OCI-LY1 (cell line): ENCODE results near the gene C1orf116.

Experiments
- H2AFZ ChIP-seq: fragments of 200-600 bp; sonication (generic), shearing (Covaris generic); 2 replicates; pipeline ENCODE4 v1.6.0; 2014; ENCODE audit warnings: antibody characterized with exemption, mild to moderate bottlenecking, low read length
- H3F3A ChIP-seq: fragments of 200-600 bp; sonication (generic), shearing (Covaris generic); 2 replicates; pipeline ENCODE4 v1.6.0; 2014; ENCODE audit warnings: mild to moderate bottlenecking, antibody characterized with exemption, low read length, moderate library complexity; ENCODE audit not compliant: insufficient read depth
- H3K27ac ChIP-seq: fragments of 200-600 bp; sonication (generic); 2 replicates; pipeline ENCODE4 v1.5.1; 2014; ENCODE audit warnings: low read length, mixed run types, mild to moderate bottlenecking, low read depth; ENCODE audit not compliant: poor library complexity, severe bottlenecking
- H3K27me3 ChIP-seq: fragments of 200-600 bp; sonication (generic); 2 replicates; pipeline ENCODE4 v1.6.0; 2014; ENCODE audit warnings: antibody characterized with exemption, mild to moderate bottlenecking, low read length, moderate library complexity; ENCODE audit not compliant: insufficient read depth
- H3K36me3 ChIP-seq: fragments of 200-600 bp; sonication (generic); 2 replicates; pipeline ENCODE4 v1.6.1; 2014; ENCODE audit warnings: mild to moderate bottlenecking, antibody characterized with exemption, low read length, moderate library complexity, mixed read lengths; ENCODE audit not compliant: insufficient read depth
- H3K4me1 ChIP-seq: fragments of 200-600 bp; sonication (generic); 2 replicates; pipeline ENCODE4 v1.5.1; 2014; ENCODE audit warnings: mild to moderate bottlenecking, low read length, moderate library complexity; ENCODE audit not compliant: insufficient read depth, severe bottlenecking
- H3K4me2 ChIP-seq: fragments of 200-600 bp; sonication (generic), shearing (Covaris generic); 2 replicates; pipeline ENCODE4 v1.6.1; 2014; ENCODE audit warnings: low read length
- H3K4me3 ChIP-seq: fragments of 200-600 bp; sonication (generic); 2 replicates; pipeline ENCODE4 v1.5.1; 2014; ENCODE audit warnings: low read length, low read depth, mild to moderate bottlenecking, mixed read lengths; ENCODE audit not compliant: poor library complexity, severe bottlenecking
- H3K79me2 ChIP-seq: fragments of 200-600 bp; shearing (Covaris generic); 2 replicates; pipeline ENCODE4 v1.6.1; 2016; ENCODE audit warnings: mixed run types, low read length, mixed read lengths; ENCODE audit not compliant: insufficient read depth
- H3K9ac ChIP-seq: fragments of 200-600 bp; sonication (generic), shearing (Covaris generic); 2 replicates; pipeline ENCODE4 v1.6.1; 2014; ENCODE audit warnings: mild to moderate bottlenecking, low read length, mixed read lengths
- H3K9me2 ChIP-seq: fragments of 200-600 bp; sonication (generic), shearing (Covaris generic); 2 replicates; pipeline ENCODE4 v1.6.1; 2014; ENCODE audit warnings: low read depth, mild to moderate bottlenecking, low read length, mixed read lengths
- H3K9me3 ChIP-seq: fragments of 200-600 bp; shearing (Covaris generic); 2 replicates; pipeline ENCODE4 v1.6.1; 2014; ENCODE audit warnings: low read length, mixed read lengths
- H4K20me1 ChIP-seq: fragments of 200-600 bp; sonication (generic), shearing (Covaris generic); 2 replicates; pipeline ENCODE4 v1.6.0; 2016; ENCODE audit warnings: mild to moderate bottlenecking, low read length; ENCODE audit not compliant: insufficient read depth
- EZH2 ChIP-seq: fragments of 200-600 bp; sonication (generic), shearing (Covaris generic); IDR thresholded peaks from 2 replicates; pipeline ENCODE4 v1.8.0; 2017; ENCODE audit warnings: borderline replicate concordance, mixed run types, mild to moderate bottlenecking, antibody characterized with exemption, low read length, moderate library complexity, mixed read lengths
- TF ChIP-seq, protein P1 (sequence below): fragments of 200-600 bp; sonication (generic), shearing (Covaris generic); IDR thresholded peaks from 2 replicates; pipeline ENCODE4 v1.5.1; 2017; ENCODE audit warnings: mild to moderate bottlenecking, antibody characterized with exemption, low read length, moderate library complexity, mixed read lengths

Gene C1orf116

DNA sequence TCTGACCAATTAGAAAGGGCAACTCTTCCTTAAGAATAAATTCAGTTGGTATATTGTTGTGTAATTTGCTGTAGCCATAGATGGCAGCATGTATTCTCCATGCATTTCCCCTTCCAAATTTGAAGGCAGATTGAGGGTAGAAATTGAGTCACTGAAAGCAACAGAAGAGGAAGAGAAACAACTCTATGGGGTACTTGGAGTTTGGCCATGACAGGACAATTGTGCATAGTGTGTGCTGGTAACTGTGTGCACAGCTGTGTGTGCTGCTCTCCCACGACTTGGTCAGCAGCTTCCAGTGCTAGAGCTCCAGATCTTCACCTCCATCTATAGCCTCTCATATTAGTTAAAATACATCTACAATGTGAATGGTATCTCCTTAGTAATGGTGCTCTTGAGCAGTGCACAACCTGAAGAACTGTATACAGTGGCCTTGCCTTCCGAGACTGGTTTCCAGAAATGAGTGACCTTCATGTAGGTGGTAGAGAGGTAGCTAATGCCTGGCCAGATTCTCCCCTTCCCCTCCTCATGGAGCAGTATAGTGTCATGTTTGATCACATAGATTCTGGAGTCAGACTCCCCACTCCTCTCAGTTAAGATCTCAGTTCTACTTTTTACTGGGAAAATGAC is 61.4 kb downstream of the C1orf116 start:
- H3F3A ChIP-seq: no peaks in the 10 kb centered on the region
- no peaks in the 10 kb centered on the region for H3K9me2 ChIP-seq
- H3K9ac ChIP-seq: no peak overlapping the region
- no peak overlapping the region for H3K27ac ChIP-seq
- no peaks in the 10 kb centered on the region for H3K4me1 ChIP-seq
- no peak overlapping the region for H2AFZ ChIP-seq
- no peak overlapping the region for H3K4me2 ChIP-seq
- TF ChIP-seq, protein P1, sequence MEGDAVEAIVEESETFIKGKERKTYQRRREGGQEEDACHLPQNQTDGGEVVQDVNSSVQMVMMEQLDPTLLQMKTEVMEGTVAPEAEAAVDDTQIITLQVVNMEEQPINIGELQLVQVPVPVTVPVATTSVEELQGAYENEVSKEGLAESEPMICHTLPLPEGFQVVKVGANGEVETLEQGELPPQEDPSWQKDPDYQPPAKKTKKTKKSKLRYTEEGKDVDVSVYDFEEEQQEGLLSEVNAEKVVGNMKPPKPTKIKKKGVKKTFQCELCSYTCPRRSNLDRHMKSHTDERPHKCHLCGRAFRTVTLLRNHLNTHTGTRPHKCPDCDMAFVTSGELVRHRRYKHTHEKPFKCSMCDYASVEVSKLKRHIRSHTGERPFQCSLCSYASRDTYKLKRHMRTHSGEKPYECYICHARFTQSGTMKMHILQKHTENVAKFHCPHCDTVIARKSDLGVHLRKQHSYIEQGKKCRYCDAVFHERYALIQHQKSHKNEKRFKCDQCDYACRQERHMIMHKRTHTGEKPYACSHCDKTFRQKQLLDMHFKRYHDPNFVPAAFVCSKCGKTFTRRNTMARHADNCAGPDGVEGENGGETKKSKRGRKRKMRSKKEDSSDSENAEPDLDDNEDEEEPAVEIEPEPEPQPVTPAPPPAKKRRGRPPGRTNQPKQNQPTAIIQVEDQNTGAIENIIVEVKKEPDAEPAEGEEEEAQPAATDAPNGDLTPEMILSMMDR: no peak
- TF ChIP-seq EZH2: no peak
- no peaks in the 10 kb centered on the region for H3K27me3 ChIP-seq
- H3K9me3 ChIP-seq: no peaks in the 10 kb centered on the region
- H3K36me3 ChIP-seq: no peaks in the 10 kb centered on the region
- no peak overlapping the region for H3K4me3 ChIP-seq
- no peaks in the 10 kb centered on the region for H4K20me1 ChIP-seq
- no peaks in the 10 kb centered on the region for H3K79me2 ChIP-seq

DNA sequence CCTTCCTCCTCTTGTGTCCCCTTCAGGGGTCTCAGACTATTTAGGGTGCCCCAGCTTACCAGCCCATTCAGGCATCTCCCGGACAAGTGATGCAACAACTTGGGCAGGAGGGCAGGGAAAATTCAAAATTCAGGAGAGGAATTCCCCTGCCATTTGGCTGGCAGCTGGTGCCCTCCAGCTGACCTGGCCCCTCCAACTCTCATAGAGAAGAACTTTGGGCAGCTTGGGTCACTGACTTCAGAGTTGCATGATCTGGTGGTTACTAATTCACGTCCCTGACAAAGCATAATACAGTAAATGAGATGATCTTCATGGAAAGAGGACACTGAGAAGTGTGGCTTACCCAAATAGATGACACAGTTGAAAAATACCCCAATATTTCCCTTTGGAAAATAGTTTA is 62.1 kb downstream of the C1orf116 start, which contains the start of gene FCAMR:
Gene FCAMR (minus strand): TSS at position 15 of the 400 bp plus-strand sequence. CDS start 335 bp downstream, outside the sequence.
- Histone ChIP-seq H3K4me3 (no peak within 1 kb of the TSS), H3K27me3 (no peaks in the 10 kb centered on the region; the same call in 1 of the 2 replicates), H3K4me2 (no peak within 1 kb of the TSS), H3K27ac (no peak within 1 kb of the TSS), H3K79me2 (no peaks in the 10 kb centered on the region), H2AFZ (no peak within 1 kb of the TSS), H4K20me1 (no peaks in the 10 kb centered on the region), H3K36me3 (no peaks in the 10 kb centered on the region), H3K9me2 (no peaks in the 10 kb centered on the region), H3K4me1 (no peaks in the 10 kb centered on the region), H3K9ac (no peak within 1 kb of the TSS), H3K9me3 (no peaks in the 10 kb centered on the region), H3F3A (no peaks in the 10 kb centered on the region)
- TF ChIP-seq, protein P1: no peak
- TF ChIP-seq EZH2: no peak

DNA sequence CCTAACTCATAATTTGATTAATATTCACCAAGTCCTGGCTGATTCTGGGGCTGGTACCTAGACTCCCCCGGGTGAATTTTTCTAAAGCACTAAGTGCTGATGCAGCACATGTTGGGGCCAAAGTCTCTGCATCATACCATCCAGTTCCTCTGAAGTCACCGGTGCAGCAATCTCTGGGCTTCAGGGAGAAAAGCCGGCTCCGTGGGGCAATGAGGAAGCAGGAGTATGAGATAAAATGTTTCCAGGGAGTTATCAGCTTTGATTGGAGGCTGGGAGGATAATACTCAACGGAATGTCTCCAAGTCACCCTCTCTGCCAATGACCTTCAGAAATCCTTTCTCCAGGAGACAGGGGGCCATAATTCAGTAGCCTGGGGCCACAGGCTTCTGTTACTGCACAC is 63.5 kb downstream of the C1orf116 start:
- Histone ChIP-seq H3K9ac (no peak overlapping the region), H3K27me3 (peaks cover 5% of the 10 kb centered on the region; the same call in 1 of the 2 replicates), H3K27ac (no peak overlapping the region), H3K4me3 (no peak overlapping the region), H3K9me3 (no peaks in the 10 kb centered on the region), H3K4me1 (no peaks in the 10 kb centered on the region), H3K79me2 (no peaks in the 10 kb centered on the region), H3K36me3 (no peaks in the 10 kb centered on the region), H4K20me1 (no peaks in the 10 kb centered on the region), H3K9me2 (no peaks in the 10 kb centered on the region), H2AFZ (no peak overlapping the region), H3F3A (no peaks in the 10 kb centered on the region), H3K4me2 (no peak overlapping the region)
- TF ChIP-seq EZH2: no peak
- TF ChIP-seq, protein P1: no peak
